H1 (cell line): Measurements from ENCODE around the gene SLC2A11. TPM values are rescaled to one million over a fixed set of nuclear protein-coding genes. Genes with fewer than 3 reads are reported as not detected.

Source experiments
- CTCF ChIA-PET: fragments of 300-600 bp; sonication (Branson Sonifier 250); formaldehyde crosslinking; loops from one replicate; lab custom pipeline; 2021; ENCODE audit not compliant: partially characterized antibody; lab: Charles Lee
- POLR2A ChIA-PET: fragments of 300-600 bp; sonication (Branson Sonifier 250); formaldehyde crosslinking; loops from one replicate; lab custom pipeline; 2021; ENCODE audit warnings: inconsistent platforms; ENCODE audit not compliant: partially characterized antibody; lab: Charles Lee
- DNase-seq, 2 experiments: peaks; one replicate each; pipeline versions ENCODE4 v3.0.0 to v3.0.0-alpha.2; 2010 to 2022; ENCODE audit warnings: low spot score in 2 of 2, low read depth in 1 of 2, mixed read lengths in 1 of 2
- FAIRE-seq: peaks from 2 replicates; lab custom pipeline; 2011; peaks lifted over from hg19 to GRCh38; lab: Jason Lieb, UNC
- H2AFZ ChIP-seq: 2 replicates; pipeline ENCODE4 v1.8.1; 2012; ENCODE audit warnings: low read length, inconsistent platforms
- H2AK5ac ChIP-seq: 2 replicates; pipeline ENCODE4 v1.6.1; 2013; ENCODE audit warnings: low read depth, low read length
- H2BK120ac ChIP-seq: replicated peaks from 2 replicates; pipeline ENCODE3; 2013; ENCODE audit warnings: low read depth, low read length, inconsistent platforms
- H2BK12ac ChIP-seq: 2 replicates; pipeline ENCODE4 v1.6.1; 2013; ENCODE audit warnings: low read depth, low read length
- H2BK15ac ChIP-seq: 2 replicates; pipeline ENCODE4 v1.6.1; 2013; ENCODE audit warnings: low read length
- H2BK20ac ChIP-seq: 2 replicates; pipeline ENCODE4 v1.6.1; 2013; ENCODE audit warnings: low read length
- H2BK5ac ChIP-seq: 2 replicates; pipeline ENCODE4 v1.6.1; 2013; ENCODE audit warnings: low read depth, low read length
- H3K14ac ChIP-seq: 2 replicates; pipeline ENCODE4 v1.6.1; 2013; ENCODE audit warnings: inconsistent platforms; ENCODE audit not compliant: insufficient read length
- H3K18ac ChIP-seq: 2 replicates; pipeline ENCODE4 v1.6.1; 2013; ENCODE audit warnings: low read length; ENCODE audit errors: extremely low read depth
- H3K23ac ChIP-seq: 2 replicates; pipeline ENCODE4 v1.6.1; 2013; ENCODE audit warnings: inconsistent platforms; ENCODE audit not compliant: insufficient read length
- H3K23me2 ChIP-seq: 2 replicates; pipeline ENCODE4 v1.6.1; 2013; ENCODE audit warnings: low read depth, low read length
- H3K27ac ChIP-seq: 2 replicates; pipeline ENCODE4 v1.6.1; 2011; ENCODE audit warnings: low read depth, low read length, inconsistent platforms
- H3K27me3 ChIP-seq, 4 experiments: replicated peaks in 1 of 4; 1 replicate in 1 of 4; 2 replicates in 3 of 4; pipeline versions ENCODE4 v1.6.1 to v1.8.1; 2011 to 2013; ENCODE audit warnings: low read length in 3 of 4, mild to moderate bottlenecking in 3 of 4, inconsistent platforms in 2 of 4, mixed read lengths in 2 of 4, moderate library complexity in 1 of 4; ENCODE audit not compliant: control insufficient read depth in 3 of 4, insufficient read depth in 3 of 4; ENCODE audit errors: extremely low read depth in 1 of 4
- H3K36me3 ChIP-seq, 4 experiments: 2 replicates each; pipeline versions ENCODE4 v1.6.1 to v1.8.1; 2011 to 2013; ENCODE audit warnings: mild to moderate bottlenecking in 4 of 4, low read length in 3 of 4, moderate library complexity in 2 of 4, control low read depth in 1 of 4, inconsistent platforms in 1 of 4; ENCODE audit not compliant: insufficient read depth in 4 of 4, control insufficient read depth in 2 of 4
- H3K4ac ChIP-seq: replicated peaks from 2 replicates; pipeline ENCODE3; 2013; ENCODE audit warnings: low read length, low read depth, mixed read lengths, inconsistent platforms; ENCODE audit not compliant: insufficient read length
- H3K4me1 ChIP-seq, 4 experiments: replicated peaks in 1 of 4; 1 replicate in 1 of 4; 2 replicates in 3 of 4; pipeline versions ENCODE4 v1.6.1 to v1.8.1; 2011 to 2013; ENCODE audit warnings: low read length in 3 of 4, inconsistent platforms in 2 of 4, mixed read lengths in 1 of 4; ENCODE audit not compliant: insufficient read depth in 4 of 4, control insufficient read depth in 3 of 4
- H3K4me2 ChIP-seq, 2 experiments: 2 replicates each; pipeline versions ENCODE4 v1.6.1 to v1.8.1; 2011 to 2013; ENCODE audit warnings: low read depth in 2 of 2, low read length in 2 of 2, control low read depth in 1 of 2, inconsistent platforms in 1 of 2, mild to moderate bottlenecking in 1 of 2; ENCODE audit not compliant: insufficient read depth in 1 of 2
- H3K4me3 ChIP-seq, 4 experiments: fragments of 200-600, 300-600 bp in 1 of 4; sonication (generic), shearing (Covaris generic), sonication (Bioruptor Twin) in 1 of 4; 2 replicates each; pipeline versions ENCODE4 v1.5.1 to v1.8.1; 2011 to 2016; ENCODE audit warnings: low read length in 4 of 4, low read depth in 3 of 4, control low read depth in 2 of 4, inconsistent platforms in 2 of 4, mild to moderate bottlenecking in 2 of 4, mixed read lengths in 1 of 4, moderate library complexity in 1 of 4; ENCODE audit not compliant: insufficient read depth in 2 of 4; ENCODE audit errors: extremely low read depth in 1 of 4
- H3K56ac ChIP-seq: replicated peaks from 2 replicates; pipeline ENCODE3; 2013; ENCODE audit warnings: low read depth, mild to moderate bottlenecking, mixed read lengths, low read length, inconsistent platforms; ENCODE audit not compliant: insufficient read length
- H3K79me1 ChIP-seq: 2 replicates; pipeline ENCODE4 v1.6.1; 2013; ENCODE audit warnings: low read depth, low read length, control low read depth
- H3K79me2 ChIP-seq, 2 experiments: 2 replicates each; pipeline versions ENCODE4 v1.6.1 to v1.8.1; 2012 to 2013; ENCODE audit warnings: low read length in 2 of 2, mild to moderate bottlenecking in 2 of 2, inconsistent platforms in 1 of 2; ENCODE audit not compliant: insufficient read depth in 2 of 2, control insufficient read depth in 1 of 2
- H3K9ac ChIP-seq, 4 experiments: replicated peaks in 1 of 4; 1 replicate in 1 of 4; 2 replicates in 3 of 4; pipeline versions ENCODE4 v1.6.1 to v1.8.1; 2011 to 2013; ENCODE audit warnings: low read depth in 3 of 4, low read length in 3 of 4, control low read depth in 2 of 4, mild to moderate bottlenecking in 2 of 4, moderate library complexity in 2 of 4, inconsistent platforms in 1 of 4; ENCODE audit errors: extremely low read depth in 1 of 4
- H3K9me3 ChIP-seq, 2 experiments: 2 replicates each; pipeline versions ENCODE4 v1.6.1 to v1.8.1; 2012 to 2013; ENCODE audit warnings: mild to moderate bottlenecking in 2 of 2, moderate library complexity in 2 of 2, control low read depth in 1 of 2, inconsistent platforms in 1 of 2, low read depth in 1 of 2, low read length in 1 of 2, mixed read lengths in 1 of 2; ENCODE audit not compliant: insufficient read depth in 2 of 2
- H4K20me1 ChIP-seq, 2 experiments: replicated peaks in 1 of 2; 2 replicates each; pipeline versions ENCODE3 to v1.8.1; 2011 to 2013; ENCODE audit warnings: inconsistent platforms in 2 of 2, low read length in 2 of 2, mild to moderate bottlenecking in 1 of 2; ENCODE audit not compliant: insufficient read depth in 2 of 2, control insufficient read depth in 1 of 2
- H4K5ac ChIP-seq: 2 replicates; pipeline ENCODE4 v1.6.1; 2013; ENCODE audit warnings: low read length, low read depth, mixed read lengths, inconsistent platforms; ENCODE audit not compliant: insufficient read length
- H4K8ac ChIP-seq: 2 replicates; pipeline ENCODE4 v1.8.0; 2013; ENCODE audit warnings: mild to moderate bottlenecking, moderate library complexity, low read length, inconsistent platforms; ENCODE audit not compliant: insufficient read depth; ENCODE audit errors: extremely low read depth
- H4K91ac ChIP-seq: replicated peaks from 2 replicates; pipeline ENCODE3; 2013; ENCODE audit warnings: low read length, mixed read lengths, inconsistent platforms; ENCODE audit not compliant: insufficient read length
- CTBP2 ChIP-seq: IDR thresholded peaks from 2 replicates; pipeline ENCODE4 v1.7.0; 2011; ENCODE audit warnings: borderline replicate concordance, mild to moderate bottlenecking, moderate library complexity, mixed read lengths, low read length; ENCODE audit not compliant: insufficient read depth, insufficient read length
- CTCF ChIP-seq, 3 experiments: IDR thresholded peaks; 1 replicate in 2 of 3; 2 replicates in 1 of 3; pipeline versions ENCODE4 v1.5.1 to v1.6.1; 2011; ENCODE audit warnings: low read length in 3 of 3, mild to moderate bottlenecking in 3 of 3, inconsistent platforms in 2 of 3, low read depth in 1 of 3, moderate library complexity in 1 of 3; ENCODE audit not compliant: insufficient read depth in 1 of 3; ENCODE audit errors: control extremely low read depth in 1 of 3
- EGR1 ChIP-seq: IDR thresholded peaks from 2 replicates; pipeline ENCODE4 v1.6.1; 2011; ENCODE audit warnings: low read depth, low read length, borderline replicate concordance
- EZH2 ChIP-seq: fragments of 200-600 bp; sonication (generic); IDR thresholded peaks from 2 replicates; pipeline ENCODE4 v1.7.1; 2012; ENCODE audit warnings: low read depth, mild to moderate bottlenecking, moderate library complexity, low read length, inconsistent platforms; ENCODE audit not compliant: severe bottlenecking
- GABPA ChIP-seq: IDR thresholded peaks from 2 replicates; pipeline ENCODE4 v1.6.1; 2011; ENCODE audit warnings: mild to moderate bottlenecking, low read length, moderate library complexity, borderline replicate concordance; ENCODE audit not compliant: insufficient read depth
- HDAC6 ChIP-seq: IDR thresholded peaks from one replicate; pipeline ENCODE4 v1.7.1; 2012; ENCODE audit warnings: low read depth, mild to moderate bottlenecking, inconsistent platforms, low read length, moderate library complexity
- RAD21 ChIP-seq, 2 experiments: IDR thresholded peaks in 1 of 2; conservative IDR thresholded peaks in 1 of 2; 2 replicates each; pipeline ENCODE4 v1.6.1; 2011; ENCODE audit warnings: low read depth in 2 of 2, low read length in 2 of 2, improper control_type of control experiment in 1 of 2, inconsistent platforms in 1 of 2, mild to moderate bottlenecking in 1 of 2, moderate library complexity in 1 of 2
- SIN3A ChIP-seq, 2 experiments: IDR thresholded peaks in 1 of 2; conservative IDR thresholded peaks in 1 of 2; 2 replicates each; pipeline ENCODE4 v1.6.1; 2011 to 2012; ENCODE audit warnings: low read length in 2 of 2, improper control_type of control experiment in 1 of 2, low read depth in 1 of 2, mild to moderate bottlenecking in 1 of 2
- SP2 ChIP-seq: IDR thresholded peaks from 2 replicates; pipeline ENCODE4 v1.6.1; 2012; ENCODE audit warnings: mild to moderate bottlenecking, low read length, inconsistent platforms
- SP4 ChIP-seq: IDR thresholded peaks from 2 replicates; pipeline ENCODE4 v1.6.1; 2012; ENCODE audit warnings: low read length, inconsistent platforms
- WGBS, 2 experiments: shearing (Covaris generic) in 1 of 2; methylation state at CpG; one replicate each; pipeline versions ENCODE4 v1.1.6 to v1.1.7; 2013 to 2015; ENCODE audit warnings: low lambda C conversion rate in 2 of 2, mixed read lengths in 2 of 2, inconsistent platforms in 1 of 2, low coverage in 1 of 2, missing lambda C conversion rate in 1 of 2; ENCODE audit not compliant: insufficient replicate concordance in 2 of 2, insufficient coverage in 1 of 2, insufficient read length in 1 of 2; ENCODE audit errors: extremely low coverage in 1 of 2, missing lambda C conversion rate in 1 of 2; 5-methylcytosine and 5-hydroxymethylcytosine counted together
- polyA plus RNA-seq, 7 experiments: library from polyadenylated mRNA; depleted of rRNA in 3 of 7; stranded (reverse) in 5 of 7; unstranded in 2 of 7; fragments of >200 nt in 5 of 7; fragments of 200-250 nt in 2 of 7; gene quantifications; 1 replicate in 5 of 7; 2 replicates in 1 of 7; 4 replicates in 1 of 7; pipeline versions ENCODE4 v1.2.1 to v1.2.3, GENCODE V29; 2011 to 2013; ENCODE audit warnings: missing spikeins in 2 of 7, mixed read lengths in 2 of 7
- total RNA-seq: library from RNA; stranded (reverse); fragmentation: NEBNext Ultra II Directional; extraction: Animal tissue kit (Norgen Biotek cat#: 25700); gene quantifications from 2 replicates; pipeline ENCODE4 v1.2.1, GENCODE V29; 2021

SLC2A11 gene
- total and polyA plus RNA-seq, 2 of the 8 experiments (the other 6 are each of a cell fraction or from before 2014, with no cell fraction given): 10.7 to 12.5 TPM

GRCh38 chr22:23862103-23862502 lies 4.4 kb downstream of the SLC2A11 start:
- H3K4me1 ChIP-seq: peaks cover 0 to 10% (median 1%) of the 10 kb centered on the region in 4 experiments; a peak in 4 of 7 replicates
- no peak overlapping the region for H2BK15ac ChIP-seq
- no peak overlapping the region for H2BK20ac ChIP-seq
- no peak overlapping the region for H3K4me2 ChIP-seq
- H4K5ac ChIP-seq: no peak overlapping the region
- H3K23me2 ChIP-seq: peaks cover 6% of the 10 kb centered on the region
- no peaks in the 10 kb centered on the region for H3K79me2 ChIP-seq
- CTCF ChIA-PET: interaction anchor here (0.6 to 2.8 kb wide), 12 partner anchors 10 to 329 kb away, joined by 3 to 26 read pairs (median 4); partner anchors contain the start of gene MIF
- H2AFZ ChIP-seq: no peak overlapping the region
- no peak overlapping the region; the same call in 1 of the 2 replicates for H3K18ac ChIP-seq
- no peaks in the 10 kb centered on the region for H3K79me1 ChIP-seq
- no peak overlapping the region for H2BK5ac ChIP-seq
- peaks cover 0 to 6% of the 10 kb centered on the region in 2 experiments for H4K20me1 ChIP-seq
- H4K8ac ChIP-seq: no peak overlapping the region
- H3K56ac ChIP-seq: no peak overlapping the region
- no peaks in the 10 kb centered on the region for H3K27me3 ChIP-seq
- FAIRE-seq: peak; percentile 84
- H3K4ac ChIP-seq: no peak overlapping the region
- WGBS, 2 experiments: 88% methylated on average over 3 of the region's 3 CpGs; no CpG with 5 or more reads in 1 of the 2 experiments
- H3K36me3 ChIP-seq: no peaks in the 10 kb centered on the region
- H3K4me3 ChIP-seq: no peak overlapping the region
- no peak overlapping the region; a peak in 1 of 7 replicates for H3K9ac ChIP-seq
- no peak overlapping the region for H2AK5ac ChIP-seq
- H3K27ac ChIP-seq: no peak overlapping the region
- no peak overlapping the region for H4K91ac ChIP-seq
- no peak overlapping the region for H3K23ac ChIP-seq
- H3K9me3 ChIP-seq: no peaks in the 10 kb centered on the region
- H3K14ac ChIP-seq: no peak overlapping the region
- H2BK12ac ChIP-seq: no peak overlapping the region
- DNase-seq: peak in 1 of 2 experiments; percentile 55
- POLR2A ChIA-PET: interaction anchor here (0.9 to 1.3 kb wide), 2 partner anchors 32 to 46 kb away, joined by 3 to 8 read pairs; partner anchors contain the start of gene MIF
- H2BK120ac ChIP-seq: no peak overlapping the region
- no peak for TF ChIP-seq SP4
- TF ChIP-seq CTBP2: no peak
- TF ChIP-seq SIN3A (conservative IDR thresholded peaks at IDR 0.05 in 1 of 2, IDR thresholded peaks at IDR 0.05 in 1 of 2; ENCODE audit: low read depth in 1 of 2, low read length in 2 of 2): 0 out of 4 replicates have a peak, but pooled peaks of 1 of the 2 experiments have one; percentile 20
- TF ChIP-seq CTCF (IDR thresholded peaks at IDR 0.05; ENCODE audit: control extremely low read depth in 1 of 3, insufficient read depth in 1 of 3, low read depth in 1 of 3, low read length in 3 of 3): peak; percentile 81 to 84 (median 81)
- no peak for TF ChIP-seq HDAC6
- no peak for TF ChIP-seq GABPA
- TF ChIP-seq SP2: no peak
- TF ChIP-seq EGR1: no peak
- no peak for TF ChIP-seq EZH2
- peak; percentile 75 to 82 for TF ChIP-seq RAD21 (IDR thresholded peaks at IDR 0.05 in 1 of 2, conservative IDR thresholded peaks at IDR 0.05 in 1 of 2; ENCODE audit: low read depth in 2 of 2, low read length in 2 of 2)
